DMS153 treated with DMSO at 0.1 percent for 48 hours (cell line): ENCODE measurements around the gene KMT2C.
"Not testable (repeated sequence)": the region's sequence is repeated elsewhere in the genome, so short reads cannot be mapped to it uniquely, and the experiment has no call there.

ENCODE experiments used
- DNase-seq: peaks from one replicate; lab custom pipeline; 2025; ENCODE audit not compliant: unreplicated experiment; lab: John Stamatoyannopoulos, UW

Gene KMT2C

GRCh38 chr7:152219556-152219955 lies 216.2 kb downstream of the KMT2C start:
- not testable (repeated sequence) for DNase-seq

GRCh38 chr7:152208766-152209165 lies 227.0 kb downstream of the KMT2C start:
- not testable (repeated sequence) for DNase-seq

GRCh38 chr7:152204417-152204816 lies 231.4 kb downstream of the KMT2C start:
- not testable (repeated sequence) for DNase-seq

- no peak for DNase-seq
Measured at GRCh38 chr7:152203095-152203494, 232.7 kb downstream of the KMT2C start.

- no peak for DNase-seq
Measured at GRCh38 chr7:152202056-152202455, 233.7 kb downstream of the KMT2C start.

- no peak for DNase-seq
Measured at GRCh38 chr7:152200395-152200794, 235.4 kb downstream of the KMT2C start.

GRCh38 chr7:152196391-152196790 lies 239.4 kb downstream of the KMT2C start:
- DNase-seq: no peak

GRCh38 chr7:152193880-152194279 lies 241.9 kb downstream of the KMT2C start:
- DNase-seq: no peak

- DNase-seq: no peak
Measured at GRCh38 chr7:152189061-152189460, 246.7 kb downstream of the KMT2C start.

GRCh38 chr7:152185558-152185957 lies 250.2 kb downstream of the KMT2C start:
- DNase-seq: no peak

GRCh38 chr7:152180587-152180986 lies 255.2 kb downstream of the KMT2C start:
- DNase-seq: no peak

GRCh38 chr7:152180048-152180447 lies 255.8 kb downstream of the KMT2C start:
- DNase-seq: no peak

GRCh38 chr7:152178405-152179058 lies 257.3 kb downstream of the KMT2C start:
- DNase-seq: no peak

- DNase-seq: no peak
Measured at GRCh38 chr7:152177681-152178404, 258.0 kb downstream of the KMT2C start.

GRCh38 chr7:152176797-152177196 lies 259.0 kb downstream of the KMT2C start:
- DNase-seq: no peak

GRCh38 chr7:152173372-152174070 lies 262.3 kb downstream of the KMT2C start:
- no peak for DNase-seq

- DNase-seq: no peak
Measured at GRCh38 chr7:152162287-152162686, 273.5 kb downstream of the KMT2C start.

GRCh38 chr7:152161171-152161570 lies 274.6 kb downstream of the KMT2C start:
- DNase-seq: no peak

GRCh38 chr7:152158801-152159587 lies 276.8 kb downstream of the KMT2C start:
- DNase-seq: no peak

- no peak for DNase-seq
Measured at GRCh38 chr7:152152267-152152666, 283.5 kb downstream of the KMT2C start.

GRCh38 chr7:152149363-152149762 lies 286.4 kb downstream of the KMT2C start:
- no peak for DNase-seq
